Fibroblast of lung (primary cell): ENCODE data around the gene HOXB5.

Experiments
- CTCF ChIP-seq, 2 donors: IDR thresholded peaks in 1 of 2; conservative IDR thresholded peaks in 1 of 2; 1 replicate in 1 of 2; 2 replicates in 1 of 2; pipeline ENCODE4 v1.5.1; 2011 to 2012; ENCODE audit warnings: low read length in 2 of 2, control low read depth in 1 of 2, inconsistent platforms in 1 of 2, low read depth in 1 of 2, mild to moderate bottlenecking in 1 of 2
- EZH2 ChIP-seq: IDR thresholded peaks from 2 replicates; pipeline ENCODE4 v1.5.1; 2012; ENCODE audit warnings: low read length, control low read depth, mild to moderate bottlenecking; ENCODE audit errors: missing control alignments

GRCh38 chr17:48634493-48635208, 41.1 kb upstream of the HOXB5 start:
- TF ChIP-seq CTCF (conservative IDR thresholded peaks at IDR 0.05 in 1 of 2, IDR thresholded peaks at IDR 0.05 in 1 of 2; ENCODE audit: low read depth in 1 of 2, low read length in 2 of 2) (no peak), EZH2 (no peak)
